H1 (cell line): ENCODE measurements around the gene PRR16. TPM values are rescaled to one million over a fixed set of nuclear protein-coding genes. Genes with fewer than 3 reads are reported as not detected.

Experiments
- CTCF ChIA-PET: fragments of 300-600 bp; sonication (Branson Sonifier 250); formaldehyde crosslinking; loops from one replicate; lab custom pipeline; 2021; ENCODE audit not compliant: partially characterized antibody; lab: Charles Lee
- POLR2A ChIA-PET: fragments of 300-600 bp; sonication (Branson Sonifier 250); formaldehyde crosslinking; loops from one replicate; lab custom pipeline; 2021; ENCODE audit warnings: inconsistent platforms; ENCODE audit not compliant: partially characterized antibody; lab: Charles Lee
- DNase-seq, 2 experiments: peaks; one replicate each; pipeline versions ENCODE4 v3.0.0 to v3.0.0-alpha.2; 2010 to 2022; ENCODE audit warnings: low spot score in 2 of 2, low read depth in 1 of 2, mixed read lengths in 1 of 2
- FAIRE-seq: peaks from 2 replicates; lab custom pipeline; 2011; peaks lifted over from hg19 to GRCh38; lab: Jason Lieb, UNC
- H2AFZ ChIP-seq: 2 replicates; pipeline ENCODE4 v1.8.1; 2012; ENCODE audit warnings: low read length, inconsistent platforms
- H2AK5ac ChIP-seq: 2 replicates; pipeline ENCODE4 v1.6.1; 2013; ENCODE audit warnings: low read depth, low read length
- H2BK120ac ChIP-seq: replicated peaks from 2 replicates; pipeline ENCODE3; 2013; ENCODE audit warnings: low read depth, low read length, inconsistent platforms
- H2BK12ac ChIP-seq: 2 replicates; pipeline ENCODE4 v1.6.1; 2013; ENCODE audit warnings: low read depth, low read length
- H2BK15ac ChIP-seq: 2 replicates; pipeline ENCODE4 v1.6.1; 2013; ENCODE audit warnings: low read length
- H2BK20ac ChIP-seq: 2 replicates; pipeline ENCODE4 v1.6.1; 2013; ENCODE audit warnings: low read length
- H2BK5ac ChIP-seq: 2 replicates; pipeline ENCODE4 v1.6.1; 2013; ENCODE audit warnings: low read depth, low read length
- H3K14ac ChIP-seq: 2 replicates; pipeline ENCODE4 v1.6.1; 2013; ENCODE audit warnings: inconsistent platforms; ENCODE audit not compliant: insufficient read length
- H3K18ac ChIP-seq: 2 replicates; pipeline ENCODE4 v1.6.1; 2013; ENCODE audit warnings: low read length; ENCODE audit errors: extremely low read depth
- H3K23ac ChIP-seq: 2 replicates; pipeline ENCODE4 v1.6.1; 2013; ENCODE audit warnings: inconsistent platforms; ENCODE audit not compliant: insufficient read length
- H3K23me2 ChIP-seq: 2 replicates; pipeline ENCODE4 v1.6.1; 2013; ENCODE audit warnings: low read depth, low read length
- H3K27ac ChIP-seq: 2 replicates; pipeline ENCODE4 v1.6.1; 2011; ENCODE audit warnings: low read depth, low read length, inconsistent platforms
- H3K27me3 ChIP-seq, 4 experiments: replicated peaks in 1 of 4; 1 replicate in 1 of 4; 2 replicates in 3 of 4; pipeline versions ENCODE4 v1.6.1 to v1.8.1; 2011 to 2013; ENCODE audit warnings: low read length in 3 of 4, mild to moderate bottlenecking in 3 of 4, inconsistent platforms in 2 of 4, mixed read lengths in 2 of 4, moderate library complexity in 1 of 4; ENCODE audit not compliant: control insufficient read depth in 3 of 4, insufficient read depth in 3 of 4; ENCODE audit errors: extremely low read depth in 1 of 4
- H3K36me3 ChIP-seq, 4 experiments: 2 replicates each; pipeline versions ENCODE4 v1.6.1 to v1.8.1; 2011 to 2013; ENCODE audit warnings: mild to moderate bottlenecking in 4 of 4, low read length in 3 of 4, moderate library complexity in 2 of 4, control low read depth in 1 of 4, inconsistent platforms in 1 of 4; ENCODE audit not compliant: insufficient read depth in 4 of 4, control insufficient read depth in 2 of 4
- H3K4ac ChIP-seq: replicated peaks from 2 replicates; pipeline ENCODE3; 2013; ENCODE audit warnings: low read length, low read depth, mixed read lengths, inconsistent platforms; ENCODE audit not compliant: insufficient read length
- H3K4me1 ChIP-seq, 4 experiments: replicated peaks in 1 of 4; 1 replicate in 1 of 4; 2 replicates in 3 of 4; pipeline versions ENCODE4 v1.6.1 to v1.8.1; 2011 to 2013; ENCODE audit warnings: low read length in 3 of 4, inconsistent platforms in 2 of 4, mixed read lengths in 1 of 4; ENCODE audit not compliant: insufficient read depth in 4 of 4, control insufficient read depth in 3 of 4
- H3K4me2 ChIP-seq, 2 experiments: 2 replicates each; pipeline versions ENCODE4 v1.6.1 to v1.8.1; 2011 to 2013; ENCODE audit warnings: low read depth in 2 of 2, low read length in 2 of 2, control low read depth in 1 of 2, inconsistent platforms in 1 of 2, mild to moderate bottlenecking in 1 of 2; ENCODE audit not compliant: insufficient read depth in 1 of 2
- H3K4me3 ChIP-seq, 4 experiments: fragments of 200-600, 300-600 bp in 1 of 4; sonication (generic), shearing (Covaris generic), sonication (Bioruptor Twin) in 1 of 4; 2 replicates each; pipeline versions ENCODE4 v1.5.1 to v1.8.1; 2011 to 2016; ENCODE audit warnings: low read length in 4 of 4, low read depth in 3 of 4, control low read depth in 2 of 4, inconsistent platforms in 2 of 4, mild to moderate bottlenecking in 2 of 4, mixed read lengths in 1 of 4, moderate library complexity in 1 of 4; ENCODE audit not compliant: insufficient read depth in 2 of 4; ENCODE audit errors: extremely low read depth in 1 of 4
- H3K56ac ChIP-seq: replicated peaks from 2 replicates; pipeline ENCODE3; 2013; ENCODE audit warnings: low read depth, mild to moderate bottlenecking, mixed read lengths, low read length, inconsistent platforms; ENCODE audit not compliant: insufficient read length
- H3K79me1 ChIP-seq: 2 replicates; pipeline ENCODE4 v1.6.1; 2013; ENCODE audit warnings: low read depth, low read length, control low read depth
- H3K79me2 ChIP-seq, 2 experiments: 2 replicates each; pipeline versions ENCODE4 v1.6.1 to v1.8.1; 2012 to 2013; ENCODE audit warnings: low read length in 2 of 2, mild to moderate bottlenecking in 2 of 2, inconsistent platforms in 1 of 2; ENCODE audit not compliant: insufficient read depth in 2 of 2, control insufficient read depth in 1 of 2
- H3K9ac ChIP-seq, 4 experiments: replicated peaks in 1 of 4; 1 replicate in 1 of 4; 2 replicates in 3 of 4; pipeline versions ENCODE4 v1.6.1 to v1.8.1; 2011 to 2013; ENCODE audit warnings: low read depth in 3 of 4, low read length in 3 of 4, control low read depth in 2 of 4, mild to moderate bottlenecking in 2 of 4, moderate library complexity in 2 of 4, inconsistent platforms in 1 of 4; ENCODE audit errors: extremely low read depth in 1 of 4
- H3K9me3 ChIP-seq, 2 experiments: 2 replicates each; pipeline versions ENCODE4 v1.6.1 to v1.8.1; 2012 to 2013; ENCODE audit warnings: mild to moderate bottlenecking in 2 of 2, moderate library complexity in 2 of 2, control low read depth in 1 of 2, inconsistent platforms in 1 of 2, low read depth in 1 of 2, low read length in 1 of 2, mixed read lengths in 1 of 2; ENCODE audit not compliant: insufficient read depth in 2 of 2
- H4K20me1 ChIP-seq, 2 experiments: replicated peaks in 1 of 2; 2 replicates each; pipeline versions ENCODE3 to v1.8.1; 2011 to 2013; ENCODE audit warnings: inconsistent platforms in 2 of 2, low read length in 2 of 2, mild to moderate bottlenecking in 1 of 2; ENCODE audit not compliant: insufficient read depth in 2 of 2, control insufficient read depth in 1 of 2
- H4K5ac ChIP-seq: 2 replicates; pipeline ENCODE4 v1.6.1; 2013; ENCODE audit warnings: low read length, low read depth, mixed read lengths, inconsistent platforms; ENCODE audit not compliant: insufficient read length
- H4K8ac ChIP-seq: 2 replicates; pipeline ENCODE4 v1.8.0; 2013; ENCODE audit warnings: mild to moderate bottlenecking, moderate library complexity, low read length, inconsistent platforms; ENCODE audit not compliant: insufficient read depth; ENCODE audit errors: extremely low read depth
- H4K91ac ChIP-seq: replicated peaks from 2 replicates; pipeline ENCODE3; 2013; ENCODE audit warnings: low read length, mixed read lengths, inconsistent platforms; ENCODE audit not compliant: insufficient read length
- E2F6 ChIP-seq: IDR thresholded peaks from 2 replicates; pipeline ENCODE4 v1.6.1; 2012; ENCODE audit warnings: inconsistent platforms
- KDM5A ChIP-seq: fragments of 200-600 bp; IDR thresholded peaks from 2 replicates; pipeline ENCODE4 v1.7.1; 2012; ENCODE audit warnings: mild to moderate bottlenecking, low read length, inconsistent platforms, mixed read lengths
- SIX5 ChIP-seq: IDR thresholded peaks from 2 replicates; pipeline ENCODE4 v1.6.1; 2011; ENCODE audit warnings: mild to moderate bottlenecking, low read depth, low read length
- WGBS, 2 experiments: shearing (Covaris generic) in 1 of 2; methylation state at CpG; one replicate each; pipeline versions ENCODE4 v1.1.6 to v1.1.7; 2013 to 2015; ENCODE audit warnings: low lambda C conversion rate in 2 of 2, mixed read lengths in 2 of 2, inconsistent platforms in 1 of 2, low coverage in 1 of 2, missing lambda C conversion rate in 1 of 2; ENCODE audit not compliant: insufficient replicate concordance in 2 of 2, insufficient coverage in 1 of 2, insufficient read length in 1 of 2; ENCODE audit errors: extremely low coverage in 1 of 2, missing lambda C conversion rate in 1 of 2; 5-methylcytosine and 5-hydroxymethylcytosine counted together
- polyA plus RNA-seq, 7 experiments: library from polyadenylated mRNA; depleted of rRNA in 3 of 7; stranded (reverse) in 5 of 7; unstranded in 2 of 7; fragments of >200 nt in 5 of 7; fragments of 200-250 nt in 2 of 7; gene quantifications; 1 replicate in 5 of 7; 2 replicates in 1 of 7; 4 replicates in 1 of 7; pipeline versions ENCODE4 v1.2.1 to v1.2.3, GENCODE V29; 2011 to 2013; ENCODE audit warnings: missing spikeins in 2 of 7, mixed read lengths in 2 of 7
- total RNA-seq: library from RNA; stranded (reverse); fragmentation: NEBNext Ultra II Directional; extraction: Animal tissue kit (Norgen Biotek cat#: 25700); gene quantifications from 2 replicates; pipeline ENCODE4 v1.2.1, GENCODE V29; 2021
- TF ChIP-seq, protein P1 (sequence below), 3 experiments: IDR thresholded peaks; 1 replicate in 2 of 3; 2 replicates in 1 of 3; pipeline versions ENCODE4 v1.5.1 to v1.6.1; 2011; ENCODE audit warnings: low read length in 3 of 3, mild to moderate bottlenecking in 3 of 3, inconsistent platforms in 2 of 3, low read depth in 1 of 3, moderate library complexity in 1 of 3; ENCODE audit not compliant: insufficient read depth in 1 of 3; ENCODE audit errors: control extremely low read depth in 1 of 3

Gene PRR16
- total and polyA plus RNA-seq, 2 of the 8 experiments (the other 6 are each of a cell fraction or from before 2014, with no cell fraction given), result 0.73 to 1.6 TPM

DNA sequence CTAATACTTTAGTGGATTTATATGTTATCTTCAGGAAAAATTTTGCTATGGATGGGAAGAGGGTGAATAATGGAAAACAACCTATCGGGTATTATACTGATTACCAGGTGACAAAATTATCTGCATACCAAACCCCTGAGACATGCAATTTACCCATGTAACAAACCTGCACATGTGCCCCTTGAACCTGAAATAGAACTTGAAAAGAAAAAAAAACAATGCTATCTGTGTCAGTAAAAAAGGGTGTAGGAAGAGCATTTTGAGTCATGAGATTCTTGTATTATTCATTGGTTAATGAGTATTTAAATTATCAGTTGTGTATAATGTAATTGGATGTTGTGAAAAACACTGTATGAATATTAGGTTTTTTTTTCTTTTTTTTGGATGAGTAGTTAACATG is 75.4 kb downstream of the PRR16 start:
- no peak overlapping the region for H2BK12ac ChIP-seq
- H2BK5ac ChIP-seq, result no peak overlapping the region
- H3K79me1 ChIP-seq, result no peaks in the 10 kb centered on the region
- no peak overlapping the region for H3K14ac ChIP-seq
- no peak overlapping the region for H3K4ac ChIP-seq
- H2AFZ ChIP-seq, result no peak overlapping the region
- H3K23ac ChIP-seq, result no peak overlapping the region
- no peak for DNase-seq
- no peak overlapping the region for H4K8ac ChIP-seq
- H3K4me2 ChIP-seq, result no peak overlapping the region
- POLR2A ChIA-PET, result no interaction called here
- CTCF ChIA-PET, result interaction anchor here (1.0 to 1.2 kb wide), 3 partner anchors 9 to 279 kb away, joined by 3 read pairs; no protein-coding TSS in a partner anchor
- H3K79me2 ChIP-seq, result no peaks in the 10 kb centered on the region
- no peak overlapping the region for H3K18ac ChIP-seq
- no peak for FAIRE-seq
- no peak overlapping the region for H4K5ac ChIP-seq
- H3K9me3 ChIP-seq, result no peaks in the 10 kb centered on the region
- H3K23me2 ChIP-seq, result no peaks in the 10 kb centered on the region
- H4K20me1 ChIP-seq, result no peaks in the 10 kb centered on the region
- no peaks in the 10 kb centered on the region for H3K36me3 ChIP-seq
- no peak overlapping the region for H3K56ac ChIP-seq
- no peak overlapping the region for H2AK5ac ChIP-seq
- H2BK20ac ChIP-seq, result no peak overlapping the region
- H2BK120ac ChIP-seq, result no peak overlapping the region
- H3K4me3 ChIP-seq, result no peak overlapping the region
- WGBS, 2 experiments, result 90% methylated on average over 1 of the region's 1 CpG; no CpG with 5 or more reads in 1 of the 2 experiments
- no peak for TF ChIP-seq KDM5A
- TF ChIP-seq, protein P1, sequence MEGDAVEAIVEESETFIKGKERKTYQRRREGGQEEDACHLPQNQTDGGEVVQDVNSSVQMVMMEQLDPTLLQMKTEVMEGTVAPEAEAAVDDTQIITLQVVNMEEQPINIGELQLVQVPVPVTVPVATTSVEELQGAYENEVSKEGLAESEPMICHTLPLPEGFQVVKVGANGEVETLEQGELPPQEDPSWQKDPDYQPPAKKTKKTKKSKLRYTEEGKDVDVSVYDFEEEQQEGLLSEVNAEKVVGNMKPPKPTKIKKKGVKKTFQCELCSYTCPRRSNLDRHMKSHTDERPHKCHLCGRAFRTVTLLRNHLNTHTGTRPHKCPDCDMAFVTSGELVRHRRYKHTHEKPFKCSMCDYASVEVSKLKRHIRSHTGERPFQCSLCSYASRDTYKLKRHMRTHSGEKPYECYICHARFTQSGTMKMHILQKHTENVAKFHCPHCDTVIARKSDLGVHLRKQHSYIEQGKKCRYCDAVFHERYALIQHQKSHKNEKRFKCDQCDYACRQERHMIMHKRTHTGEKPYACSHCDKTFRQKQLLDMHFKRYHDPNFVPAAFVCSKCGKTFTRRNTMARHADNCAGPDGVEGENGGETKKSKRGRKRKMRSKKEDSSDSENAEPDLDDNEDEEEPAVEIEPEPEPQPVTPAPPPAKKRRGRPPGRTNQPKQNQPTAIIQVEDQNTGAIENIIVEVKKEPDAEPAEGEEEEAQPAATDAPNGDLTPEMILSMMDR (IDR thresholded peaks at IDR 0.05; ENCODE audit: control extremely low read depth in 1 of 3, insufficient read depth in 1 of 3, low read depth in 1 of 3, low read length in 3 of 3), result no peak
- TF ChIP-seq E2F6, result no peak
- TF ChIP-seq SIX5, result no peak
- TF ChIP-seq, all 59 proteins: peak for 0
- H3K9ac ChIP-seq, result no peak overlapping the region
- no peaks in the 10 kb centered on the region for H3K27me3 ChIP-seq
- no peak overlapping the region for H2BK15ac ChIP-seq
- H3K27ac ChIP-seq, result no peak overlapping the region
- H4K91ac ChIP-seq, result no peak overlapping the region
- peaks cover 0 to 6% (median 1%) of the 10 kb centered on the region in 4 experiments; a peak in 2 of 7 replicates for H3K4me1 ChIP-seq
